GM19324 (cell line): ENCODE results near the gene INTS3.
A peak's percentile ranks its signal among the peaks of the same experiment; 100 is the strongest.
"Not testable (repeated sequence)": the region's sequence is repeated elsewhere in the genome, so short reads cannot be mapped to it uniquely, and the experiment has no call there.

Source experiments
- ATAC-seq: cut with Tn5 transposase; IDR thresholded peaks from one replicate; pipeline ENCODE4 v1.9.1; 2021; ENCODE audit warnings: mild to moderate bottlenecking, moderate library complexity; ENCODE audit not compliant: unreplicated experiment, low FRiP score

INTS3 gene

GRCh38 chr1:153750026-153750995 is 22.5 kb downstream of the INTS3 start:
- ATAC-seq, result no peak

GRCh38 chr1:153752072-153752471 is 24.2 kb downstream of the INTS3 start:
- ATAC-seq, result no peak

GRCh38 chr1:153752571-153753195 is 24.8 kb downstream of the INTS3 start:
- ATAC-seq, result no peak

GRCh38 chr1:153754266-153754665 is 26.4 kb downstream of the INTS3 start:
- no peak for ATAC-seq

GRCh38 chr1:153760440-153760839 is 32.6 kb downstream of the INTS3 start:
- no peak for ATAC-seq

- no peak for ATAC-seq
Observed at GRCh38 chr1:153763365-153764225, 35.7 kb downstream of the INTS3 start.

- no peak for ATAC-seq
Observed at GRCh38 chr1:153764310-153764709, 36.5 kb downstream of the INTS3 start.

- ATAC-seq, result not testable (repeated sequence)
Observed at GRCh38 chr1:153766663-153767062, 38.8 kb downstream of the INTS3 start.

GRCh38 chr1:153767519-153767918 is 39.7 kb downstream of the INTS3 start:
- ATAC-seq, result no peak

GRCh38 chr1:153768316-153769181 is 40.7 kb downstream of the INTS3 start:
- no peak for ATAC-seq

- no peak for ATAC-seq
Observed at GRCh38 chr1:153769221-153769620, 41.4 kb downstream of the INTS3 start.

GRCh38 chr1:153770797-153771196 is 42.9 kb downstream of the INTS3 start:
- no peak for ATAC-seq

GRCh38 chr1:153771261-153771660 is 43.4 kb downstream of the INTS3 start:
- ATAC-seq, result no peak

- ATAC-seq, result no peak
Observed at GRCh38 chr1:153771841-153772593, 44.2 kb downstream of the INTS3 start.

GRCh38 chr1:153773096-153773921 is 45.5 kb downstream of the INTS3 start:
- no peak for ATAC-seq

GRCh38 chr1:153774026-153774595 is 46.3 kb downstream of the INTS3 start:
- ATAC-seq, result no peak

- ATAC-seq, result peak; percentile 13
Observed at GRCh38 chr1:153774780-153775457, 47.1 kb downstream of the INTS3 start, which contains the start of gene SLC27A3. SLC27A3 (plus strand) TSS chr1:153775407; CDS start chr1:153775498, 91 bp downstream.
